Measurements from ENCODE around the gene CCL11. TPM values are rescaled to one million over a fixed set of nuclear protein-coding genes. Genes with fewer than 3 reads are reported as not detected.

The CCL11 gene
- polyA plus RNA-seq, 1 donor from 2014 or later: not detected

GRCh38 chr17:34314279-34314678 lies 28.7 kb downstream of the CCL11 start:
- no peak overlapping the region for H3K9ac ChIP-seq (ENCODE audit: low read length)
- H3K36me3 ChIP-seq (ENCODE audit: insufficient read depth, low read length): no peaks in the 10 kb centered on the region
- H3K27ac ChIP-seq (ENCODE audit: low read length): no peak overlapping the region
- no peaks in the 10 kb centered on the region for H3K27me3 ChIP-seq (ENCODE audit: insufficient read depth, low read depth, low read length)
- H3K9me3 ChIP-seq (ENCODE audit: low read length): no peaks in the 10 kb centered on the region
- no peaks in the 10 kb centered on the region for H3K79me2 ChIP-seq (replicated peaks; ENCODE audit: insufficient read depth, low read length)
- TF ChIP-seq EZH2 (IDR thresholded peaks at IDR 0.05; ENCODE audit: borderline replicate concordance, insufficient read depth, low read length, poor library complexity, severe bottlenecking): no peak
- no peak for TF ChIP-seq SMC3 (conservative IDR thresholded peaks at IDR 0.05; ENCODE audit: poor library complexity)
- TF ChIP-seq REST (IDR thresholded peaks at IDR 0.05; ENCODE audit: borderline replicate concordance): no peak
- no peak for TF ChIP-seq TAF1 (IDR thresholded peaks at IDR 0.05; ENCODE audit: low read depth)
- no peak for TF ChIP-seq EP300 (conservative IDR thresholded peaks at IDR 0.05; ENCODE audit: poor library complexity, severe bottlenecking)
- TF ChIP-seq CTCF (IDR thresholded peaks at IDR 0.05; ENCODE audit: poor library complexity, severe bottlenecking): no peak
- TF ChIP-seq RAD21 (conservative IDR thresholded peaks at IDR 0.05): no peak
- H3K4me2 ChIP-seq (ENCODE audit: low read length): no peak overlapping the region
- no peaks in the 10 kb centered on the region for H4K20me1 ChIP-seq (ENCODE audit: insufficient read depth)
- no peak overlapping the region for H2AFZ ChIP-seq (ENCODE audit: low read depth, low read length)
- no peak overlapping the region for H3K4me3 ChIP-seq (ENCODE audit: low read length)
- no peaks in the 10 kb centered on the region for H3K9me2 ChIP-seq (ENCODE audit: insufficient read depth, low read length)
- no peaks in the 10 kb centered on the region for H3F3A ChIP-seq (ENCODE audit: insufficient read depth, low read length, poor library complexity, severe bottlenecking)

- H3F3A ChIP-seq (ENCODE audit: insufficient read depth, low read length, poor library complexity, severe bottlenecking): no peaks in the 10 kb centered on the region
- H3K36me3 ChIP-seq (ENCODE audit: insufficient read depth, low read length): no peaks in the 10 kb centered on the region
- no peak overlapping the region for H3K27ac ChIP-seq (ENCODE audit: low read length)
- H3K79me2 ChIP-seq (replicated peaks; ENCODE audit: insufficient read depth, low read length): no peaks in the 10 kb centered on the region
- no peak overlapping the region for H3K4me2 ChIP-seq (ENCODE audit: low read length)
- no peak overlapping the region for H3K9ac ChIP-seq (ENCODE audit: low read length)
- no peaks in the 10 kb centered on the region for H3K9me3 ChIP-seq (ENCODE audit: low read length)
- TF ChIP-seq TAF1 (IDR thresholded peaks at IDR 0.05; ENCODE audit: low read depth) (no peak), SMC3 (conservative IDR thresholded peaks at IDR 0.05; ENCODE audit: poor library complexity) (no peak)
- H3K9me2 ChIP-seq (ENCODE audit: insufficient read depth, low read length): no peaks in the 10 kb centered on the region
- no peak overlapping the region for H2AFZ ChIP-seq (ENCODE audit: low read depth, low read length)
- H4K20me1 ChIP-seq (ENCODE audit: insufficient read depth): no peaks in the 10 kb centered on the region
- no peaks in the 10 kb centered on the region for H3K27me3 ChIP-seq (ENCODE audit: insufficient read depth, low read depth, low read length)
- H3K4me3 ChIP-seq (ENCODE audit: low read length): no peak overlapping the region
These were observed 32.9 kb downstream of the CCL11 start for GRCh38 chr17:34318474-34318873.

- no peak within 1 kb of the TSS for H3K9ac ChIP-seq (ENCODE audit: low read length)
- H3K79me2 ChIP-seq (replicated peaks; ENCODE audit: insufficient read depth, low read length): no peaks in the 10 kb centered on the region
- no peaks in the 10 kb centered on the region for H3K9me2 ChIP-seq (ENCODE audit: insufficient read depth, low read length)
- no peaks in the 10 kb centered on the region for H3K9me3 ChIP-seq (ENCODE audit: low read length)
- no peaks in the 10 kb centered on the region for H4K20me1 ChIP-seq (ENCODE audit: insufficient read depth)
- H3K27ac ChIP-seq (ENCODE audit: low read length): no peak within 1 kb of the TSS
- no peak within 1 kb of the TSS for H3K4me2 ChIP-seq (ENCODE audit: low read length)
- H3K36me3 ChIP-seq (ENCODE audit: insufficient read depth, low read length): no peaks in the 10 kb centered on the region
- H2AFZ ChIP-seq (ENCODE audit: low read depth, low read length): no peak within 1 kb of the TSS
- H3F3A ChIP-seq (ENCODE audit: insufficient read depth, low read length, poor library complexity, severe bottlenecking): no peaks in the 10 kb centered on the region
- no peak for TF ChIP-seq EP300 (conservative IDR thresholded peaks at IDR 0.05; ENCODE audit: poor library complexity, severe bottlenecking)
- H3K4me3 ChIP-seq (ENCODE audit: low read length): no peak within 1 kb of the TSS
- H3K27me3 ChIP-seq (ENCODE audit: insufficient read depth, low read depth, low read length): no peaks in the 10 kb centered on the region
These were observed 33.5 kb downstream of the CCL11 start, which contains the start of gene CCL8 for GRCh38 chr17:34319039-34319483. CCL8 (plus strand) TSS chr17:34319435; CDS start chr17:34319502, 67 bp downstream.

Data from neural cell (in vitro differentiated cells).